DOHH2 (cell line): ENCODE measurements around the gene KYAT1.
A peak's percentile ranks its signal among the peaks of the same experiment; 100 is the strongest.
"Not testable (repeated sequence)": the region's sequence is repeated elsewhere in the genome, so short reads cannot be mapped to it uniquely, and the experiment has no call there.

Experiments
- H3F3A ChIP-seq: fragments of 200-600 bp; sonication (generic), shearing (Covaris generic); 2 replicates; pipeline ENCODE4 v1.6.0; 2016; ENCODE audit warnings: antibody characterized with exemption, mild to moderate bottlenecking; ENCODE audit not compliant: control insufficient read depth, insufficient read depth
- H3K27ac ChIP-seq: fragments of 200-600 bp; sonication (generic); 2 replicates; pipeline ENCODE4 v1.5.1; 2014; ENCODE audit warnings: low read depth, mild to moderate bottlenecking, low read length, moderate library complexity
- H3K27me3 ChIP-seq: fragments of 200-600 bp; sonication (generic); 2 replicates; pipeline ENCODE4 v1.6.1; 2014; ENCODE audit warnings: mild to moderate bottlenecking, low read length, mixed read lengths; ENCODE audit not compliant: control insufficient read depth
- H3K36me3 ChIP-seq: fragments of 200-600 bp; sonication (generic); 2 replicates; pipeline ENCODE4 v1.6.1; 2014; ENCODE audit warnings: mild to moderate bottlenecking, low read length, moderate library complexity, mixed read lengths; ENCODE audit not compliant: control insufficient read depth
- H3K4me1 ChIP-seq: fragments of 200-600 bp; sonication (generic); 2 replicates; pipeline ENCODE4 v1.6.1; 2014; ENCODE audit warnings: mild to moderate bottlenecking, low read length, mixed read lengths; ENCODE audit not compliant: control insufficient read depth
- H3K4me2 ChIP-seq: fragments of 200-600 bp; sonication (generic); 2 replicates; pipeline ENCODE4 v1.6.0; 2014; ENCODE audit warnings: mild to moderate bottlenecking, low read length, moderate library complexity
- H3K4me3 ChIP-seq: fragments of 200-600 bp; sonication (generic); 2 replicates; pipeline ENCODE4 v1.5.1; 2014; ENCODE audit warnings: mild to moderate bottlenecking, low read length, mixed read lengths
- H3K79me2 ChIP-seq: fragments of 200-600 bp; sonication (generic); 2 replicates; pipeline ENCODE4 v1.6.1; 2014; ENCODE audit warnings: mild to moderate bottlenecking, low read length, mixed read lengths; ENCODE audit not compliant: control insufficient read depth
- H3K9me2 ChIP-seq: fragments of 200-600 bp; sonication (generic); replicated peaks from 2 replicates; pipeline ENCODE4 v1.6.1; 2014; ENCODE audit warnings: mild to moderate bottlenecking, low read length, mixed read lengths; ENCODE audit not compliant: control insufficient read depth
- H3K9me3 ChIP-seq: fragments of 200-600 bp; sonication (generic); 2 replicates; pipeline ENCODE4 v1.6.1; 2014; ENCODE audit warnings: antibody characterized with exemption, low read length, mixed read lengths; ENCODE audit not compliant: control insufficient read depth, insufficient read depth
- H4K20me1 ChIP-seq: fragments of 200-600 bp; sonication (generic); 2 replicates; pipeline ENCODE4 v1.6.0; 2014; ENCODE audit warnings: low read depth, mild to moderate bottlenecking, antibody characterized with exemption, low read length, moderate library complexity; ENCODE audit not compliant: control insufficient read depth, insufficient read depth
- EZH2phosphoT487 ChIP-seq: fragments of 200-600 bp; sonication (generic); IDR thresholded peaks from 2 replicates; pipeline ENCODE4 v1.6.1; 2017; ENCODE audit warnings: borderline replicate concordance, mild to moderate bottlenecking, antibody characterized with exemption, low read length, moderate library complexity, mixed read lengths
- TF ChIP-seq, protein P1 (sequence below): fragments of 200-600 bp; sonication (generic); IDR thresholded peaks from one replicate; pipeline ENCODE4 v1.5.1; 2014; ENCODE audit warnings: antibody characterized with exemption, mild to moderate bottlenecking, low read depth, low read length; ENCODE audit not compliant: poor library complexity, severe bottlenecking

KYAT1 gene

GRCh38 chr9:128877852-128878251, 3.9 kb downstream of the KYAT1 start:
- peaks cover 65% of the 10 kb centered on the region for H3K79me2 ChIP-seq

DNA sequence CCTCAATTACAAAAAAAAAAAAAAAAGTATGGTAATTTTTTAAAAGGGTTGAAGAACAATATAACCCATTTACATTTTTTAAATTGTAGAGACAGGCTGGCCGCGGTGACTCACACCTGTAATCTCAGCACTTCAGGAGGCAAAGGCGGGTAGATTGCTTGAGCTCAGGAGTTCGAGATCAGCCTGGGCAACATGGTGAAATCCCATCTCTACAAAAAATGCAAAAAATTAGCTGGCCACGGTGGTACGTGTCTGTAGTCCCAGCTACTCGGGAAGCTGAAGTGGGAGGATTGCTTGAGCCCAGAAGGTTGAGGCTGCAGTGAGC, 10.8 kb downstream of the KYAT1 start:
- peaks cover 13% of the 10 kb centered on the region for H3K36me3 ChIP-seq
- H3K4me2 ChIP-seq, H3K4me1 ChIP-seq, H3K27me3 ChIP-seq, H3K9me3 ChIP-seq, H3K9me2 ChIP-seq, H3K27ac ChIP-seq, H4K20me1 ChIP-seq, H3K4me3 ChIP-seq, H3F3A ChIP-seq: not testable (repeated sequence)
- peaks cover 25% of the 10 kb centered on the region for H3K79me2 ChIP-seq

More at GRCh38 chr9:128877852-128878251, 3.9 kb downstream of the KYAT1 start:
- Histone ChIP-seq H4K20me1 (no peaks in the 10 kb centered on the region), H3K9me3 (no peaks in the 10 kb centered on the region), H3K4me2 (no peak overlapping the region), H3K4me3 (no peak overlapping the region), H3F3A (peaks cover 6% of the 10 kb centered on the region), H3K27ac (no peak overlapping the region), H3K36me3 (peaks cover 6% of the 10 kb centered on the region; the same call in 1 of the 2 replicates), H3K4me1 (peaks cover 18% of the 10 kb centered on the region), H3K27me3 (no peaks in the 10 kb centered on the region), H3K9me2 (no peaks in the 10 kb centered on the region)
- TF ChIP-seq, protein P1, sequence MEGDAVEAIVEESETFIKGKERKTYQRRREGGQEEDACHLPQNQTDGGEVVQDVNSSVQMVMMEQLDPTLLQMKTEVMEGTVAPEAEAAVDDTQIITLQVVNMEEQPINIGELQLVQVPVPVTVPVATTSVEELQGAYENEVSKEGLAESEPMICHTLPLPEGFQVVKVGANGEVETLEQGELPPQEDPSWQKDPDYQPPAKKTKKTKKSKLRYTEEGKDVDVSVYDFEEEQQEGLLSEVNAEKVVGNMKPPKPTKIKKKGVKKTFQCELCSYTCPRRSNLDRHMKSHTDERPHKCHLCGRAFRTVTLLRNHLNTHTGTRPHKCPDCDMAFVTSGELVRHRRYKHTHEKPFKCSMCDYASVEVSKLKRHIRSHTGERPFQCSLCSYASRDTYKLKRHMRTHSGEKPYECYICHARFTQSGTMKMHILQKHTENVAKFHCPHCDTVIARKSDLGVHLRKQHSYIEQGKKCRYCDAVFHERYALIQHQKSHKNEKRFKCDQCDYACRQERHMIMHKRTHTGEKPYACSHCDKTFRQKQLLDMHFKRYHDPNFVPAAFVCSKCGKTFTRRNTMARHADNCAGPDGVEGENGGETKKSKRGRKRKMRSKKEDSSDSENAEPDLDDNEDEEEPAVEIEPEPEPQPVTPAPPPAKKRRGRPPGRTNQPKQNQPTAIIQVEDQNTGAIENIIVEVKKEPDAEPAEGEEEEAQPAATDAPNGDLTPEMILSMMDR: no peak
- TF ChIP-seq EZH2phosphoT487: no peak

DNA sequence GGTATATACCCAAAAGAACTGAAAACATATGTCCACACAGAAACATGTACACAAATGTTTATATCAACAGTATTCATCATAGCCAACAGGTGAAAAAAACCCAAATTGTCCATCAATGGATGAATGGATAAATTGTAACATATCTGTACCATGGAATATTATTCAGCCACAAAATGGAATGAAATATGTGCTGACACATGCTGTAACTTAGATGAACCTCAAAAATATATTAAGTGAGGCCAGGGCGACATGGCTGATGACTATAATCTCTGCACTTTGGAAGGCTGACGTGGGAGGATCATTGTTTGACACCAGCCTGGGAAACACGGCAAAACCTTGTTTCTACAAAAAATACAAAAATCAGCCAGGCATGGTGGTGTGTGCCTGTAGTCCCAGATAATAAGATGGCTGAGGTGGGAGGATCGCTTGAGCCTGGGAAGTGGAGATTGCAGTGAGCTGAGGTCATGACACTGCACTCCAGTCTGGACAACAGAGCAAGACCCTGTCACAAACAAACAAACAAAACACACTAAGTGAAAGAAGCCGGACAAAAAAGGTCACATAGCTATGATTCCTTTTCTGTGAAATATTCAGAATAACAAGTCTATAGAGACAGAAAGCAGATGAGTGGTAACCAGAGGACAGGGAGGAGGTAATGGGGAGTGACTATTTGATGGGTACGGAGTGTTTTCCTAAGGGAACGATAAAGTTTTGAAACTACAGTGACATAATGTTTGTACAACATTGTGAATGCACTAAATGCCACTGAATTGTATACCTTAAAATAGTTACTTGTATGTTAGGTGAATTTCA, 11.4 kb downstream of the KYAT1 start:
- Histone ChIP-seq H3K4me2 (no peak overlapping the region), H4K20me1 (no peaks in the 10 kb centered on the region), H3K27ac (no peak overlapping the region), H3K27me3 (no peaks in the 10 kb centered on the region), H3K9me2 (no peaks in the 10 kb centered on the region), H3K4me3 (no peak overlapping the region), H3F3A (no peaks in the 10 kb centered on the region; the same call in 1 of the 2 replicates), H3K9me3 (no peaks in the 10 kb centered on the region), H3K79me2 (peaks cover 20% of the 10 kb centered on the region), H3K4me1 (no peaks in the 10 kb centered on the region), H3K36me3 (peaks cover 13% of the 10 kb centered on the region)
- TF ChIP-seq EZH2phosphoT487: no peak
- TF ChIP-seq, protein P1: no peak

DNA sequence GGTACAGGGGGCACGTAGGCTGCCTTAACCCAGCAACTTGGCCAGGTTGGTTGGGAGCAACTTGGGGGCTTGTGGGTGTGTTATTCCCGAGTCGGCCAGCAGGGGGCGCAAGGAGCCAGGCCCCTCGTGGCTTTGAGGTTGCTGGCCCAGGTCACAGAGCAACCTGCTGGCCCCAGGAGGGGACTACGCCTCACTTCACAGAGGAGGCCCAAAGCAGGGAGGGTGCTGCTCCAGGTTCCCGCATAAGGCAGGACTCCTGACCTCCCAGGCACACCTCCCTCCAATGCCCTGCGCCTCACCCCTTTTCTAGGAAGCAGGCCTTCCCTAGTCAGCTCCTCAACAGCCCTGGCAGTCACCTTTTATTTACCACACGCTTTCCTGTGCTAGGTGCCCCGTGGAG, 18.1 kb downstream of the KYAT1 start:
- Histone ChIP-seq H3F3A (peaks cover 3% of the 10 kb centered on the region; the same call in 1 of the 2 replicates), H3K36me3 (no peaks in the 10 kb centered on the region), H4K20me1 (no peaks in the 10 kb centered on the region), H3K27ac (no peak overlapping the region), H3K9me2 (no peaks in the 10 kb centered on the region), H3K4me3 (no peak overlapping the region), H3K4me1 (peaks cover 8% of the 10 kb centered on the region), H3K79me2 (peaks cover 28% of the 10 kb centered on the region), H3K27me3 (no peaks in the 10 kb centered on the region), H3K4me2 (peak overlapping the region; percentile 7; the same call in 1 of the 2 replicates), H3K9me3 (no peaks in the 10 kb centered on the region)
- TF ChIP-seq, protein P1: peak; percentile 88
- no peak for TF ChIP-seq EZH2phosphoT487
